Type B pancreatic cell (in vitro differentiated cells): ENCODE measurements around the gene DAPK3. TPM values are rescaled to one million over a fixed set of nuclear protein-coding genes. Genes with fewer than 3 reads are reported as not detected.

ENCODE experiments used
- DNase-seq: peaks from one replicate; pipeline ENCODE4 v3.0.0; 2021; ENCODE audit warnings: mixed read lengths; ENCODE audit not compliant: unreplicated experiment; ENCODE audit errors: extremely low spot score
- H3K27ac Mint-ChIP-seq: 2 replicates; pipeline ENCODE4 v1.8.0; 2021; ENCODE audit warnings: mild to moderate bottlenecking, mixed read lengths
- H3K27me3 Mint-ChIP-seq: 2 replicates; pipeline ENCODE4 v1.8.0; 2021; ENCODE audit warnings: mixed read lengths
- H3K36me3 Mint-ChIP-seq: 2 replicates; pipeline ENCODE4 v1.8.0; 2021; ENCODE audit warnings: mixed read lengths
- H3K4me1 Mint-ChIP-seq: one replicate; pipeline ENCODE4 v1.8.0; 2021; ENCODE audit warnings: mixed read lengths; ENCODE audit not compliant: unreplicated experiment
- H3K4me3 Mint-ChIP-seq: 2 replicates; pipeline ENCODE4 v1.8.0; 2021; ENCODE audit warnings: mild to moderate bottlenecking, mixed read lengths
- H3K9me3 Mint-ChIP-seq: 2 replicates; pipeline ENCODE4 v1.8.0; 2021; ENCODE audit warnings: mixed read lengths
- total RNA-seq: library from RNA; stranded (reverse); gene quantifications from 2 replicates; pipeline ENCODE4 v1.2.1, GENCODE V29; 2021; ENCODE audit warnings: low replicate concordance
- TF ChIP-seq, protein P1 (sequence below): fragments of 200-600 bp; sonication (generic); conservative IDR thresholded peaks from 2 replicates; pipeline ENCODE4 v1.5.0; 2021; ENCODE audit warnings: antibody characterized with exemption, mild to moderate bottlenecking

Gene DAPK3
- total RNA-seq, 1 donor from 2014 or later, result 83.5 TPM

DNA sequence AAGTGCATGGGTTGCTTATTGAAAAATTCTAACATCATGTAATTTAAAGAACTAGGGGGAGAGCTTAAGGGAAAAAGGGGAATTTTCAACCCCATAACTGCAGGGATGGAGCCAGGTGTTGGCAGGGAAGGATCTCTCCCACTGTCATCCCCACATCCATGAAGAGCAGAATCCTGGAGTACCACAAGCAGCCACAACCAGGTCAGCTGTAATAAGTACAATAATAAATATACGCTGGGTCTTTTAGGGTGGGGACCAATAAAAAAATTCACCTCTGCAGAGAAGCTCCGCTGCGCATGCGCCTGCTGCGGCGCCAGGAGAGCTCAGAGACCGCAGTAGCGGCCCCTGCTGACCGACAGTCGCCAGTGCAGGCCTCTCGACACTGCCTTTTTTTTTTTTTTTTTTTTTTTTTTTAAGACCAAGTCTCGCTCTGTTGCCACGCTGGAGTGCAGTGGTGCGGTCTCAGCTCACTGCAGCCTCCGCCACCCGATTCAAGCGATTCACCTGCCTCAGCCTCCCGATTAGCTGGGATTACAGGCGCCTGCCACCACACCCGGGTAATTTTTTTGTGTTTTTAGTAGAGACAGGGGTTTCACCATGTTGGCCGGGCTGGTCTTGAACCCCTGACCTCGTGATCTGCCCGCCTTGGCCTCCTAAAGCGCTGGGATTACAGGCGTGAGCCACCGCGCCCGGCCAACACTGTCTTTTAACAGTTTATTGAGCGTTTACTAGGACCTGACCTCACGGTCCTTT, 16.9 kb upstream of the DAPK3 start:
- Mint-ChIP-seq H3K36me3 (peaks cover 20% of the 10 kb centered on the region), H3K9me3 (no peaks in the 10 kb centered on the region), H3K4me3 (peak overlapping the region; percentile 83), H3K27me3 (peaks cover 3% of the 10 kb centered on the region), H3K4me1 (peaks cover 37% of the 10 kb centered on the region), H3K27ac (peak overlapping the region; percentile 93)
- TF ChIP-seq, protein P1, sequence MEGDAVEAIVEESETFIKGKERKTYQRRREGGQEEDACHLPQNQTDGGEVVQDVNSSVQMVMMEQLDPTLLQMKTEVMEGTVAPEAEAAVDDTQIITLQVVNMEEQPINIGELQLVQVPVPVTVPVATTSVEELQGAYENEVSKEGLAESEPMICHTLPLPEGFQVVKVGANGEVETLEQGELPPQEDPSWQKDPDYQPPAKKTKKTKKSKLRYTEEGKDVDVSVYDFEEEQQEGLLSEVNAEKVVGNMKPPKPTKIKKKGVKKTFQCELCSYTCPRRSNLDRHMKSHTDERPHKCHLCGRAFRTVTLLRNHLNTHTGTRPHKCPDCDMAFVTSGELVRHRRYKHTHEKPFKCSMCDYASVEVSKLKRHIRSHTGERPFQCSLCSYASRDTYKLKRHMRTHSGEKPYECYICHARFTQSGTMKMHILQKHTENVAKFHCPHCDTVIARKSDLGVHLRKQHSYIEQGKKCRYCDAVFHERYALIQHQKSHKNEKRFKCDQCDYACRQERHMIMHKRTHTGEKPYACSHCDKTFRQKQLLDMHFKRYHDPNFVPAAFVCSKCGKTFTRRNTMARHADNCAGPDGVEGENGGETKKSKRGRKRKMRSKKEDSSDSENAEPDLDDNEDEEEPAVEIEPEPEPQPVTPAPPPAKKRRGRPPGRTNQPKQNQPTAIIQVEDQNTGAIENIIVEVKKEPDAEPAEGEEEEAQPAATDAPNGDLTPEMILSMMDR, result peak; percentile 86
- DNase-seq, result peak; percentile 91

DNA sequence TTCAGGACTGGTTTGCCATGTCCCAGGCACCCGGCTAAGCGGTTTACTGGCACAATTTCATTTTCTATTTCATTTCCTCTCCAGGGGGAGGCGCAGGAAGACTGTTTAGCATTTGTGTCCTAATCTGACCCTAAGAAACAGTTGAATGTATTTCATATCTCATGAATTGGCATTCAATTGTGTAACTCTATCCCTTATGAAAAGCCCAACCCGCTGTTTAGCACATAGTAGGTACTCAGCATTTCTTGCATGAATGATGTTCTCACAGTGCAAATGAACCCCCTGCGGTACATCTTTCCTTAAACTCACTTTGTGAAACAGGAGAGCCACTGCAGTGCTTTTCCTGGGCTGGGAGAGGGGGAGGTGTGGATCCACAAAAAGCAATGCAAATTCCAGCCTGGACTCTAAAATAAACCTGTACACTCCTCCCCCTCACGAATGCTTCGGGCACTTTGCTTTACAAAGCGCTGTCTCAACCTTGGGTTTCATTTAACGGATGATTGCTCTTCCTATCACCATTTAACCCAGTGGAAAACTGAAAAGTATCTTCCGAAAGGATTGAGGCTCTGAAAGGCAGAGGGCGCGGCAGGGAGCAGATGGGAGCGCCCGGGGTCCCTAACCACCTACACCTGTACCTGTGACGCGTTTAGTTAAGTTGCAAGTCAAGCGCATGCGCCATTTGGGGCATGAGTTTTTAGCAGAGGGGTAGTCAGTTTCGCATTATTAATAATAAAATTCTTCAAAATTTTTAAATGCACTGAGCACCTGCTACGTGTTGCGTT, 15.6 kb upstream of the DAPK3 start:
- no peak for DNase-seq
- H3K4me1 Mint-ChIP-seq, result peaks cover 40% of the 10 kb centered on the region

DNA sequence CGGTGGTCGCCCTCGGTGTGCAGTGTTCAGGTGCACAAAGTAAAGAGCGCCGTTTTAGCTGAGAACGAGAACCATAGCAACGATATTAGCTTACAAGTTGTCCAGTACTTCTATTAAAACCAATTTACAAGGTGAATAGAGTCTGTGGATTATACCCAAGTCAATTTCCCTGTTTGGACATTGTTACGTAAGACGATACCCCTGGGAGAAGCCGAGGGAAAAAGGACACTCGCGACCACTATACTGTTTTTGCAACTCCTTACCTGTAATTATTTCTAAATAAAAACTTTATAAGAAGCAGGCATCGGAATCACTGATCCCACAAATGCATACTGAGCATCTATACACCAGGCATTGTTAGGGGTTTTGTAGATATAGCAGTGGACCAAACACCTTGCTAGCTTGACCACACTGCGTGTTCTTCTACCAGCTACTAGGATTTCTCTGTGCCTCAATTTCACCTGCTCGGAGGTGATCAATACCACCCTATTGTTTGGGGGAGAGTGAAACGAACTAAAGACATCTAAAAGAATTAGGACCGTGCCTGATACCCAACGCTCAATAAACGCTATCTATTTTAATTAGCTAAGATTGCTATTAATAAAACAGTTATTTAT, 14.9 kb upstream of the DAPK3 start:
- H3K9me3 Mint-ChIP-seq, result no peaks in the 10 kb centered on the region
- H3K27me3 Mint-ChIP-seq, result peaks cover 3% of the 10 kb centered on the region
- DNase-seq, result no peak
- H3K36me3 Mint-ChIP-seq, result peaks cover 26% of the 10 kb centered on the region
- H3K27ac Mint-ChIP-seq, result peak overlapping the region; percentile 95
- peak overlapping the region; percentile 96 for H3K4me3 Mint-ChIP-seq
- TF ChIP-seq, protein P1, result no peak
- H3K4me1 Mint-ChIP-seq, result peaks cover 40% of the 10 kb centered on the region

More for the DNA sequence above, 15.6 kb upstream of the DAPK3 start:
- Mint-ChIP-seq H3K4me3 (peak overlapping the region; percentile 96), H3K27ac (peak overlapping the region; percentile 95), H3K9me3 (no peaks in the 10 kb centered on the region), H3K36me3 (peaks cover 22% of the 10 kb centered on the region), H3K27me3 (peaks cover 3% of the 10 kb centered on the region)
- TF ChIP-seq, protein P1, result peak; percentile 69

DNA sequence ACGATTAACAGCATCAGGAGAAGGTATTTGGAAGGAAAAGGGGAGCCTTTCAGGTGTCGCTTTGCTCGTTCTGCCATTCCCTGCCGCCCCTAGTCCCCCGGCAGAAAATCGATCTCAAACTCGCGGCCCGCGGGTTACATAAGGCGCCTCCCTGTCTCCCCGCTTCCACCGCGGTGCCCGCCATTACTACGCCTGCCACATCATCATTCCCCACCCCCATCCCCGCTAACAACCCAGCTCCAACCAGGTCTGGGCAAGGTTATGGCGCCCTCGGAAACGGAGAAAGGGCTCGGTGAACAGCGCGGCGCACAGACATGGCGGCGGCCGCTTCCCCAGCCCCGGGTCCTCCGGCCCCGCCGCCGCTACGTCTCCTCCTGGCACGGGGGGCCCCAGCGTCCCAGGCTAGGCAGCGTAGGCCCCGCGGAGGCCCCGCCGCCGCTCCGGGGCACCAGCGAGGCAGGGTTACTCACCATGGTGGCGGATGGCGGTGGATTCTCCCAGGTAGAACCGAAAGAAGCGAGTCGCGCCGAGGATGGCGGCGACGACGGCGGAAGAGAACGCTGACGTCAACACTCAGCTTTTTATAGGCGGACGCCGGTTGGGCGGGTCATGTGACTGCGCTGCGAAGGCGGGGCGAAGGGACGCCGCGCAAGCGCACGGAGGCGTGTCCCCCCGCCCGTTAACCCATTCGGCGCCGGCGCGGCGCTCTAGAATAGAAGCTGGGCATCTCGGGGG, 14.2 kb upstream of the DAPK3 start, which contains the start of gene EEF2:
Gene EEF2, minus strand, starts transcription at position 556 of the 735 bp plus-strand sequence. Its CDS starts 83 bp downstream, at position 473.
- peak within 1 kb of the TSS; percentile 95 for H3K27ac Mint-ChIP-seq
- TF ChIP-seq, protein P1, result no peak
- H3K9me3 Mint-ChIP-seq, result no peaks in the 10 kb centered on the region
- peak; percentile 92 for DNase-seq
- H3K27me3 Mint-ChIP-seq, result peaks cover 3% of the 10 kb centered on the region
- peaks cover 38% of the 10 kb centered on the region for H3K4me1 Mint-ChIP-seq
- H3K36me3 Mint-ChIP-seq, result peaks cover 26% of the 10 kb centered on the region
- peak within 1 kb of the TSS; percentile 96 for H3K4me3 Mint-ChIP-seq

DNA sequence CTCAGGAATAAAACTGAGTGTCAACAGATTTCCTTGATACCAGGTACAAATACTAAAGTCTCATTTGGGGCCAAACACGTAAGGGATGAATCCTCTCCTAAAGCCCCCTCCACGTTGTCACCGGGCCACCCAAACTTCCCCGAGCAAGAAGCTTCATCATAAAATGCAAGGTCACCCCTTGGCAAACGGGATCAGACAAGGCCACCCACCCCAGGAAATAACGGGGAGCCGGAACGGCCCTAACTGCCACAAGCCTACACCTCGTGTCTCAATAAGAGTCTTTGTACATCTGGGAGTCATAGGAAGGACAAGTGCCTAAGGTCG, 13.6 kb upstream of the DAPK3 start:
- peaks cover 3% of the 10 kb centered on the region for H3K27me3 Mint-ChIP-seq
- peak overlapping the region; percentile 95 for H3K27ac Mint-ChIP-seq
- TF ChIP-seq, protein P1, result no peak
- peaks cover 26% of the 10 kb centered on the region for H3K36me3 Mint-ChIP-seq
- no peaks in the 10 kb centered on the region for H3K9me3 Mint-ChIP-seq
- peaks cover 35% of the 10 kb centered on the region for H3K4me1 Mint-ChIP-seq
- H3K4me3 Mint-ChIP-seq, result peak overlapping the region; percentile 96
- no peak for DNase-seq
